ENCODE data around the gene MAPKAP1. TPM values are rescaled to one million over a fixed set of nuclear protein-coding genes. Genes with fewer than 3 reads are reported as not detected.

Gene MAPKAP1
- total RNA-seq, 2 experiments from 2014 or later: 55.3 to 57.9 TPM

DNA sequence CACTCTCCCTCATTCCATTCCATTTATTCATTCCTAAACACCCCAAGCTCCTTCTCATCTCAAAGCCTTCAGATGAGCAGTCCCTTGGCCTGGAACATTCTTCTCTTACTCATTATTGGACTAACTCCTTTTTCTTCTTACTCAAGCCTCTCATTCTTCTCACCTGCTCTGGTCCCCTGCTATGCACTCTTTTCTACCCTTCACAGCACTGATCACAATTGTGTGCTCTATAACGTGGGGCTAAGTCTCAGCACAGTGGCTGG is 212.4 kb downstream of the MAPKAP1 start:
- POLR2A ChIA-PET: no interaction called here
- Mint-ChIP-seq H3K27ac (no peak overlapping the region), H3K9me3 (no peaks in the 10 kb centered on the region)

DNA sequence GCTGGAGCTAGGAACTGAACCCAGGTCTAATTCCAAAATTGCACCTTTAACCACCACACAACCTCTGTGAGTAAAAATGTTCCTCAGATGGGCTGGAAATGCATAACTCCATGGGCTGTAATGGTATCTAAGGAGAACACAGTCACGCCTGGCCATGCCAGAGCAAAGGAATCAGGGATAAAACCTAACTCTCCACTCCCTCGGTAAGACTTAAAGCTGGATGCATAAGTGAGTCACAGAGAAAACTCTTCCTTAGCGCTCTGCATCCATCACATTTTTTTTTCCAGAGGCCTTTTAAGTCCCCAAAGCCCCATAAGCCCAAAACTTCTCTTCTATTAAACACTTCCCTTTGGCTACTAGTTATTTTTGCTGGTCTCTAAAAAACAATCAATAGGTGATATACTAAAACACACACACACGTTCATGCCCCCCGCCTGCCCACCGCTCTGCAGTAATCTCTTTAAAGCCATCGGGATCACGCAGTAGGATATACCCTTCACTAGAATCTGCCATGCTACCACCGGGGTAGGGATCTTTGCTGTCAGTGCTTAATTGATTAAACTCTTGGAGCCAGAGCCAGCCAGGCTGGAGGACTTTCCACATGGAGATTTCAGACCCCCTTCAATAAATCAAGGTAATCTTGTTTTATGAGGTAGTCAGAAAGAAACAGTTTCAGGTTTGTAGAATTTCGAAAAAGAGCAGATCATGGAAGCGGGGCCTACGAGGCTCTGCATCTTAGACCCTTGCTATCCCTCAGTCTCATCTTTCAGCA is 212.9 kb downstream of the MAPKAP1 start:
- Mint-ChIP-seq H3K27ac (no peak overlapping the region), H3K36me3 (no peaks in the 10 kb centered on the region), H3K27me3 (no peaks in the 10 kb centered on the region), H3K4me1 (ENCODE audit: low read depth) (no peaks in the 10 kb centered on the region), H3K4me3 (no peak overlapping the region), H3K9me3 (no peaks in the 10 kb centered on the region)
- ChIA-PET POLR2A (no interaction called here), CTCF (no interaction called here)
- intact Hi-C loops (cut with micrococcal nuclease): no loop called here
- no peak for DNase-seq

More for the DNA sequence above, 212.4 kb downstream of the MAPKAP1 start:
- Mint-ChIP-seq H3K27me3 (no peaks in the 10 kb centered on the region), H3K4me3 (no peak overlapping the region), H3K4me1 (ENCODE audit: low read depth) (no peaks in the 10 kb centered on the region), H3K36me3 (no peaks in the 10 kb centered on the region)
- CTCF ChIA-PET: no interaction called here
- DNase-seq: no peak
- intact Hi-C loops (cut with micrococcal nuclease): no loop called here

DNA sequence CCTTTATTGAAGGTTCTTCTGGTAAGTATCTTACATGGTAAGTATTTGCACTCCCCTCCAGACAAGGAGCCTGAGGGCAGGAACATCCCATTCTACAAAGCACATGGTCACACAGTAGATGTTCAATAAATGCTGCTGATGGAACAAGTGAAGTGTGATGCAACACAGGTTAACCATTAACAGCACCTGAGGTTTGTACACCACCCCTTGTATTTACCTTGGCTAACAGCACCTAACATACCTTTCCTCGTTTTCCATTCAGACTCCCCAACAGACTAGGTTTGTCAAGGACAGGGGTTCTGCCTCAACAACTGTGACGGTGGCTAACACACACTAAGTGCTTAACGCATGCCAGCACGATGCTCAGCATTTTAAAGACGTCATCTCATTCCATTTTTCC is 213.6 kb downstream of the MAPKAP1 start:
- ChIA-PET POLR2A (no interaction called here), CTCF (no interaction called here)
- no peak overlapping the region for H3K27ac Mint-ChIP-seq
- DNase-seq: no peak
- intact Hi-C loops (cut with micrococcal nuclease): no loop called here
- no peaks in the 10 kb centered on the region for H3K9me3 Mint-ChIP-seq
- H3K36me3 Mint-ChIP-seq: no peaks in the 10 kb centered on the region
- H3K27me3 Mint-ChIP-seq: no peaks in the 10 kb centered on the region
- H3K4me3 Mint-ChIP-seq: no peak overlapping the region
- no peaks in the 10 kb centered on the region for H3K4me1 Mint-ChIP-seq (ENCODE audit: low read depth)

DNA sequence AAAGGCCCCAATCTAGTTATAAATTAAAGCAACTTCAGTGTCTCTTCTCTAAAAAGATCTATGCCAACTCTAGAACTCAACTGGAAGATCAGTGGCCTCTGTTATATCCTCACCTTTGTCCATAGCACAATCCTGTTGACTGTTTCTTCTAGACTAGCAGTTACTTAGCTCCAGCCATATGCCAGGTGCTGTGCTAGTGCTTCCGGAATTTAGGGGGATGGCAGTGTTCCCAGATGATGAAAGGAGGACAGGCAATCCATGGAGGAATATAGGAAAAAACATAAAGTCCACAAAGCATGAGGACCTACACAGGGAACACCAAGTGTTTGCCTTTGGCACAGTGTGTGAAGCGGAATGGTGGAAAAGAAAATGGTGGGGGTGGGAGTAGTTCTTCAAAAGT is 214.3 kb downstream of the MAPKAP1 start:
- POLR2A ChIA-PET: no interaction called here

DNA sequence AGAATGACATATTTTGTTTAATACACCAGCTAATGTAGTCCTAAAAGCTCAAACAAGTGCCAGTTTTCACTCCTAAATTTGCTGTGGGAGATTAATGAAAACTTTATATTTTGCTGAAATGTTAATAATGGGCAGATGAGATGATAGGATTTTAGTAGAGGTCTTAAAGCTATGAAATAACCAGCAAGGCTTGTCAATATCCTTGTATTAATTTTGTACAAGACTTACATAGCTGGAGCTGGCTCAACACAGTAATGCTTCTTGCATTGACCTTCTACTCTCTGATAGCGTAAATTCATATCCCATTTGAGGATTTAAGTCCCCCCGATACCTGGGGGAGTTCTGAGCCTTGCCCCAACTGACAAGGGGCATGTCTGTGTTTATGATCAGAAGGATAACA is 219.2 kb downstream of the MAPKAP1 start:
- no peak overlapping the region for H3K4me3 Mint-ChIP-seq
- no peaks in the 10 kb centered on the region for H3K9me3 Mint-ChIP-seq
- CTCF ChIA-PET: interaction anchor here (0.6 kb wide), 1 partner anchor 45 kb away, joined by 4 read pairs; no protein-coding TSS in a partner anchor
- no peak for DNase-seq
- no peak overlapping the region for H3K27ac Mint-ChIP-seq
- no peaks in the 10 kb centered on the region for H3K4me1 Mint-ChIP-seq (ENCODE audit: low read depth)
- no peaks in the 10 kb centered on the region for H3K36me3 Mint-ChIP-seq
- POLR2A ChIA-PET: no interaction called here
- intact Hi-C loops (cut with micrococcal nuclease): no loop called here
- no peaks in the 10 kb centered on the region for H3K27me3 Mint-ChIP-seq

More for the DNA sequence above, 214.3 kb downstream of the MAPKAP1 start:
- H3K4me1 Mint-ChIP-seq (ENCODE audit: low read depth): no peaks in the 10 kb centered on the region
- CTCF ChIA-PET: no interaction called here
- no peak overlapping the region for H3K27ac Mint-ChIP-seq
- H3K4me3 Mint-ChIP-seq: no peak overlapping the region
- no peaks in the 10 kb centered on the region for H3K36me3 Mint-ChIP-seq
- no peaks in the 10 kb centered on the region for H3K27me3 Mint-ChIP-seq
- intact Hi-C loops (cut with micrococcal nuclease): no loop called here
- H3K9me3 Mint-ChIP-seq: no peaks in the 10 kb centered on the region
- DNase-seq: no peak

DNA sequence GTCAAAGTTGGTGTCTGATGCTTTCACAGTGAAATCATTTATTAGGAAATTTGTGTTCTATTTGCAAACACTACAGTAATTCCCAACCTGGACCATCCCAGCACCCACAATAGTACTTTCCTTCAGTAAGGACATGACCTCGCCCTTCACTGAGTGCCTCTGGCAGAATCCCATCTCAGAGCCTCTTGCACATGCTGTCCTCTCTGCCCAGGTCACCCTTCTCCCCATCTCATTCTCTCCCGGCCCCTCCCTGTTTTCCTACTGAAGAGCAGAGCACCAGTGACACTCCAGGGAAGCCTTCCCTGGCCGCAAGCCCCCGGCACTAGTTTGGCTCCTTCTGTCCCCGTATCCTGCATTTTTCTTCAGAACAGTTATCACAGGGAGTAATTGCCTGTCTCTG is 220.4 kb downstream of the MAPKAP1 start:
- no peaks in the 10 kb centered on the region for H3K4me1 Mint-ChIP-seq (ENCODE audit: low read depth)
- no peak for DNase-seq
- no peaks in the 10 kb centered on the region for H3K9me3 Mint-ChIP-seq
- peaks cover 3% of the 10 kb centered on the region for H3K36me3 Mint-ChIP-seq
- H3K4me3 Mint-ChIP-seq: no peak overlapping the region
- POLR2A ChIA-PET: no interaction called here
- H3K27me3 Mint-ChIP-seq: no peaks in the 10 kb centered on the region
- intact Hi-C loops (cut with micrococcal nuclease): no loop called here
- CTCF ChIA-PET: no interaction called here
- no peak overlapping the region for H3K27ac Mint-ChIP-seq

DNA sequence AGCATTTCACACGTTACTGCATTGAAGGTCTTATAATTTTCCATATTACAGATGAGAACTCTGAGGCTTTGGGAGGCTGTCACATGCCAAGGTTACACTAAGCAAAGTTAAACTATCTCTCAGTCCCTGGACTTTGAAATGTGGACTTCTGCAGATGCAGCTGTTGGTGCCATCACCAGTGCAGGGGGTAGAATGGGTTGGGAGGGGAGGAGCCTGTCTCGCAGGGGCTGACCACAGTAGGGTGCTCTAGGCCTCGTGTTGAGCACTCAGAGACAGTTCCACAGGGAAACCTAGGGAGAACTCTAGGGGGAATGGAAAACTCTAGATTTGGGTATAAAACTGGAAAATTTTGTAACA is 220.9 kb downstream of the MAPKAP1 start:
- intact Hi-C loops (cut with micrococcal nuclease): no loop called here
- Mint-ChIP-seq H3K9me3 (no peaks in the 10 kb centered on the region), H3K36me3 (peaks cover 3% of the 10 kb centered on the region), H3K27me3 (no peaks in the 10 kb centered on the region), H3K4me3 (no peak overlapping the region), H3K27ac (no peak overlapping the region), H3K4me1 (ENCODE audit: low read depth) (no peaks in the 10 kb centered on the region)
- ChIA-PET POLR2A (no interaction called here), CTCF (no interaction called here)
- no peak for DNase-seq

DNA sequence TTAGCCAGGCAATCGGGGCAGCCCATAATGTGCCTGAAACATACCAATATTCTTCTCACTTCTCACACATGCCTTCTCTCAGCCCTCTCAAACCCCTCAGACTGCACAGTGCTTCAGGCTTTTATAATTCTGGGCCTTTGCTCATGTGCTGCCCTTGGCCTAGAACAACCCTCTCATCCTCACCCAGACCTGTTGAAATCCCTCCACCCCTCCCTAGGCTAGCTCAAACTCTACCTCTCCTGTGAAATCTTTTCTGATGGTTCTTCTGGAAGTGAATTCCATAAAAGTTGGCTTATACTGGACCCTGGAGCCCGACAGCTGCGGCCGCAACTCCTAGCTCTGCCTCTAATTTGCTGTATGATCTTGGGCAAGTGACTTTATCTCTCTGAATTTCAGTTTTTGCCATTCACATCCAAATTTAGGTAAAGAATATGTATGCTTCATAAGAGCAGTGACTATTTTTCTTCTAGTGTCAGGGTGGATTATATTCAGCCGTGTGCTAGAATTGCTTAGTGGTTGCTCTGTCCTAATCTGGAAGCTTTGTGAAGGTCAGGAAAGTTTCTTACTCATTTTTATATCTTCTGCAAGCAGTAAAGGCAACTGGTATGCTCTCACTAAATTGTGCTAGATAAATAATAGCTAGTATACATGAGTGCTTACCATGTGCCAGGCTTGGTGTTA is 221.4 kb downstream of the MAPKAP1 start:
- DNase-seq: no peak
- Mint-ChIP-seq H3K27me3 (no peaks in the 10 kb centered on the region), H3K4me1 (ENCODE audit: low read depth) (no peaks in the 10 kb centered on the region), H3K36me3 (peaks cover 3% of the 10 kb centered on the region), H3K9me3 (no peaks in the 10 kb centered on the region), H3K4me3 (no peak overlapping the region), H3K27ac (no peak overlapping the region)
- CTCF ChIA-PET: no interaction called here
- intact Hi-C loops (cut with micrococcal nuclease): no loop called here
- POLR2A ChIA-PET: no interaction called here

DNA sequence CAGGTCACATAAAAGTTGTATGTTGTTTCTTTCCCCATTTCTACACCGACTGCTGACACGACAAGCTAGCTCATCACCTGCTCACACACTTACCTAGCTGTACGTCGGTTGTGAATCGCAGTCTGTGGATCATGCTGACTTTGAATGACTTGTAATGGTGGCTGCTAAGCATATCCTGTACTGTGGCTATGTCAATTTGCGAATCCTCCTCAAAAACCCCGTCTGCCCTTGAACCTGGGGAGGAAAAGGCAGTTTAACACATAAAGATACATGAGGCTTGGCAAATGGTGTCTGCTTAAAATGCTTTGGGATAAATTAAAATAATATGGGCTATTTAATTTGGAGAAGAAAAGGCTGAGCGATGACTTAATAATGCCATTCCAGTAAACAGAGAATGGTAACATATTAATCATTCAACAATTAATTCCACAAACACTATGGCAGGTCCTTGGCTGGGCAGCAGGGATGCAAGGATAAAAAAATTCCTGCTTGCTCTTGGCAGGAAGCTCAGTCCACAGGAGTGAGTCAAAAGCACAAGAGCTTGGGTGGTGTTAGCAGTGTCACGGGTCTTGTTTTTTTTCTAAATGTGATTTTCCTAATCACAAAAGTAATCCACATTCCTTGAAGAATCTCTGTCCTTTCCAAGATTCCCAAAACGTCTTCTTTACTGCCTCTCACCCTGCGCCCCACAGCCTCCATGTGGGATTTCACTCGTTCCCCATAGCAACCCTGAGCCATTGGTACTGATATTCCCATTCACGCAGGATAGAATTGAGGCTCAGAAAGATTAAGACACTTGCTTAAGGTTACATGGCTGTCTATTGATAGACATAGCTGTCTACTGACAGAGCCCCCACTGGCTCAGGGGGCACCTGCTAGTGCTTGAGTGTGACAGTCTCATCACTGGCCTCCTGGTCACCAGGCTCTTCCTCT is 222.4 kb downstream of the MAPKAP1 start:
- intact Hi-C loops (cut with micrococcal nuclease): no loop called here
- ChIA-PET CTCF (no interaction called here), POLR2A (no interaction called here)
- Mint-ChIP-seq H3K27me3 (no peaks in the 10 kb centered on the region), H3K9me3 (no peaks in the 10 kb centered on the region), H3K4me1 (ENCODE audit: low read depth) (no peaks in the 10 kb centered on the region), H3K27ac (no peak overlapping the region), H3K4me3 (no peak overlapping the region), H3K36me3 (peaks cover 6% of the 10 kb centered on the region)
- DNase-seq: no peak

DNA sequence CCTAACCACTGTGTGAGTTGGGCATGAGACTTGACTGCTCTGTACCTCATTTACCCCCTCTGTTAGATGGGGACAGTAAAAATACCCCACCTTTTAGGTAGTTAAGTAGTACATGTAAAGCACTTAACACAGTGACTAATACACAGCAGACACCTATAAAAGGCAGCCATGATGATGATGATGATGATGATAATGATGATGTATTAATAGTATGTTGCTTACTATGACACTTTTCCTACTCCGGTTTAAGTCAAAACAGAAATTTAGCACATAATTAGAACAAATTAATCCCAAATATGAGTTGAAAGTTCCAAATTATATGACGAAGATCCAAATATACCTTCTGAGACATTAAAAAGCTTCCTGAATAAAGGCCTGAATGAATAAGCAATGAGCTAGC is 223.3 kb downstream of the MAPKAP1 start:
- no peak overlapping the region for H3K4me3 Mint-ChIP-seq
- H3K4me1 Mint-ChIP-seq (ENCODE audit: low read depth): no peaks in the 10 kb centered on the region
- no peaks in the 10 kb centered on the region for H3K9me3 Mint-ChIP-seq
- POLR2A ChIA-PET: no interaction called here
- peaks cover 9% of the 10 kb centered on the region for H3K36me3 Mint-ChIP-seq
- no peaks in the 10 kb centered on the region for H3K27me3 Mint-ChIP-seq
- no peak overlapping the region for H3K27ac Mint-ChIP-seq
- no peak for DNase-seq
- intact Hi-C loops (cut with micrococcal nuclease): no loop called here
- CTCF ChIA-PET: no interaction called here

DNA sequence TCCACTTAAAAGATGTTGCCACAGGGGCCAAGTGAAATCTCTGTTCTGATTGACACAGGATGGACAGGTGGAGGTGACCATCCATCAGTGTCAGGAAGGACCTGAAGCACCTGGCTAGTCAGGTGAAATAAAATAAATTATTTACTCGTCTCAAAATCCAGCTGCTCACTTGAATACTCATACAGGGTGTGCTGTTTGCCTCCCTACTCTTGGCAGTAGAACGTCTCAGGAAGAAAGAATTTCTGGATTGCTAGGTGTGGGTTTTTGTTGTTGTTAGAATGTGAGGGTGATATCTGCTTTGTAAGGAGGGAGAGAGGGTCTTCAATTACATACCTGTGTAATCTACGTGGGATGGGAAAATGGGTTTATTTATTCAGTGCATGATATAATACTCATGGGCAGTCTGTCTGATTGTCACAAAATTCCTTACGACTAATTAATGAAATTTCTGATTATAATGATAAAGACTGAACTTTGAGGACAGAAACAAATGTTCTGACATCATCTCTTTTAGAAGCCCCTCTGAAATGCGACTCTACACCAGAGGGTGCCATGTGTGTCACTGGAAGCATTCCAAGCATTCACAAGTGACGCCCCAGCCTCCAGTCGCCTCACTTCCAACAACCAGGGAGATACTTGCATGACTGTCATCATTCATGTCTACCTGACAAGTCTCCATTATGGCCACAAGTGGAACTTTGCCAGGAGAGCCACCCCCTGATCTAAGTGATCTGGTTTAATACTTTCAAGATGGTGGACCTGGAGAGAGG is 227.0 kb downstream of the MAPKAP1 start:
- ChIA-PET POLR2A (no interaction called here), CTCF (no interaction called here)
- Mint-ChIP-seq H3K4me1 (ENCODE audit: low read depth) (no peaks in the 10 kb centered on the region), H3K9me3 (no peaks in the 10 kb centered on the region), H3K27me3 (no peaks in the 10 kb centered on the region), H3K4me3 (no peak overlapping the region), H3K27ac (no peak overlapping the region), H3K36me3 (peaks cover 16% of the 10 kb centered on the region)
- intact Hi-C loops (cut with micrococcal nuclease): no loop called here
- DNase-seq: no peak

DNA sequence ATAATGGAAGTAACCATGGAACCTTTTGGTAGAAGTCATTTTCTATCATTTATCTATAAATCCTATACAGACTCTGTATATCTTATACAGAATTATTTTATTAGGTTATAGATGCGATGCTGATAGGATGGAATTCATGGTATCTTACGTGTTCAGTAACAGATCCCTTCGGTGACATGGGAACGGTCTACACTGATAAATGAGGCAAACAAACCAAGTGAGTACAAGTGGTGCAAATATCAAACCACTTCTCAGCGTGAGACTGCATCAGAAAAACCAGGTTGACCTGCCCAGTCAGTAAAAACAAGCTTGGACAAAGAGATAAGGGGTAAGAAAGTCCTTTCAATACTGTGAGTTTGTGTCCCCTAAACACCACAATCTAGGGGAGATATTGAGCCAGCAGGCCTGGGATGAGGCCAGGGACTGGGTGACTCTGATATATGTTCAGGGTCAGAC is 229.9 kb downstream of the MAPKAP1 start:
- H3K27me3 Mint-ChIP-seq: no peaks in the 10 kb centered on the region

More for the DNA sequence above, 229.9 kb downstream of the MAPKAP1 start:
- H3K27ac Mint-ChIP-seq: no peak overlapping the region
- no peak for DNase-seq
- no peaks in the 10 kb centered on the region for H3K4me1 Mint-ChIP-seq (ENCODE audit: low read depth)
- CTCF ChIA-PET: no interaction called here
- H3K4me3 Mint-ChIP-seq: no peak overlapping the region
- H3K9me3 Mint-ChIP-seq: no peaks in the 10 kb centered on the region
- peaks cover 14% of the 10 kb centered on the region for H3K36me3 Mint-ChIP-seq
- POLR2A ChIA-PET: no interaction called here
- intact Hi-C loops (cut with micrococcal nuclease): no loop called here

Measured in activated CD4-positive, alpha-beta memory T cell treated with anti-CD3 and anti-CD28 coated beads for 36 hours (primary cell).